Measurements from ENCODE around the gene ATXN7L3B.

Gene ATXN7L3B

DNA sequence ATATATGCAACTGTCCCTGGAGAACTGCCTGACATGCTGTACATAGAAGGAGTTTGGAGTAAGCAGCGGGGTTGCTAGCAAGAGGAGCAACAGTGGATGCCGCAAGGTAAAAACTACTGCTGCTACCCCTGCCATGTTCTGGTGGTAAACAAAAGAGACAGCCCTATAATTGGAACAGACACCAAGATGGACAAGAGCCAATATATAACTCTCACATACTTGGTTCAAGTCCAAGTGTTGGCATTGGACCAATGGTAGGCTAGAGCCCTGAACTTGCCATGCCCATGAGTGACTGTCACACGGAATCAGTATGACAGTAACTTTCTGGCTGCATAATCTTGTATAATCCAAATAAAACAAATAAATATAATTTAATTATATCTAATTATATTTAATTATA, 13.7 kb downstream of the ATXN7L3B start:
- no peak for DNase-seq (ENCODE audit: low read depth in 2 of 2)

DNA sequence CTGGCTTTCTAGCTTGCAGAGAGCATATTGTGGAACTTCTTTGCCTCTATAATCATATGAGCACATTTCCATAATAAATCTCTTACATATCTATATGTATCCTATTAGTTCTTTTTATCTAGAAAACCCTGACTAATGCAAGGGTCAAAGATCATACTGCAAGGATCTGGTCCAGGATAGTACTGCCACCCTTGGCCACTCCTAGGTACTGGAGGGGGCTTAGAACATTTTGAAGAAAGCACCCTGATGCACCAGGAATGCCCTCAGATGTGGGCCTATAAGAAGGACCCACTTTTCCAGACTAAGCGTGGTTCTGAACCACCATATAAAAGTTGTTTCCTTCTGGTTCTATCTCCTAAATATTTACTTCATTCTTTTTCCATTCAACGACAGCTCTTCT, 14.6 kb downstream of the ATXN7L3B start:
- DNase-seq (ENCODE audit: low read depth in 2 of 2), result no peak

DNA sequence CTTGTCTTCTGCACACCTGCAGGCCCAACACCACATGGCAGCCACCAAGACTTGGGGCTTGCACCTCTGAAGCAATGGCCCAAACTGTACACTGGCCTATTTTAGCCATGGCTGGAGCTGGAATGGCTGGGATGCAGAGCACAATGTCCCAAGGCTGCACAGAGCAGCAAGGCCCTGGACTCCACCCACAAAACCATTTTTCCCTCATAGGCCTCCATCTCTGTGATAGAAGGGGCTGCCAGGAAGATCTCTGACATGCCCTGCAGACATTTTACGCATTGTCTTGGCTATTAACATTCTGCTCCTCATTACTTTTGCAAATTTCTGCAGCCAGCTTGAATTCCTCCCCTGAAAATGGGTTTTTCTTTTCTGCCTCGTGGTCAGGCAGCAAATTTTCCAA, 22.1 kb downstream of the ATXN7L3B start:
- DNase-seq (ENCODE audit: low read depth in 2 of 2), result no peak

GRCh38 chr12:74563927-74564326, 26.3 kb downstream of the ATXN7L3B start:
- DNase-seq (ENCODE audit: low read depth in 2 of 2), result no peak

DNA sequence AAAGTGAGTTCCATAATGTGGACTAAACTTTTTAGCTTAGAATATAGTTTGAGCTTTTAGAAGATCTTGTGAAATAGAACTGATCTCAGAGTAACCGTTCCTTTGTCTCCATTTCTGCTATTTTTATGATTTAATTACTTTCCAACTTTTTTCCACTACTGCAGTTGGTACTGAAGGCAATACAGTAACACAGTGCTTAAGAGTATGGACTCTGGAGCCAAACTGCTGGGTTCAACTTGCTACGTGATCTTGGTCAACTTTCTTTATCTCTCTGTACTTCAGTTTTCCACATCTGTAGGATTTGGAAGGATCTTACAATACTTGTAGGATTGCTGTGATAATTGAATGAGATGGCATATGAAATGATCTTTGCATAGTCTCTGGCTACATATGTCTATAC, 40.9 kb downstream of the ATXN7L3B start:
- no peak for DNase-seq (ENCODE audit: low read depth in 2 of 2)

DNA sequence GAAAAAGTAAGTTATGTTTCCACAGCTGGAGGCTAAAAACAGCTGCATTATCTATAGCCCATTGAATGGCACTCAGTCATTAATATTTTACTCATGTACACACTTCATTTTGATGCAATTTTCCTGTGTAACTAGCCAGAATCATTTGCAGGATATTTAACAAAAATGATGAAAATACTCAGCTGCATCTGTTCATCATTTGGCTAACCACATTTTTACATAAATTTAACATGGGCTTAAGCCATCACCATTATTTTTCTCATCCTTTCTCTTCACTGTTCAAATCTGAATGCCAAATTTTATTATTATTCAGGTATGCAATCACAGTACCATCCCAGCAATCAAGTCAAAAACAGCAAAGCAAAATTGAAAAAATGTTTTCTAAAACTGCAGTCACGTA, 41.8 kb downstream of the ATXN7L3B start:
- DNase-seq (ENCODE audit: low read depth in 2 of 2), result no peak

GRCh38 chr12:74579981-74580380, 42.3 kb downstream of the ATXN7L3B start:
- DNase-seq (ENCODE audit: low read depth in 2 of 2), result no peak

DNA sequence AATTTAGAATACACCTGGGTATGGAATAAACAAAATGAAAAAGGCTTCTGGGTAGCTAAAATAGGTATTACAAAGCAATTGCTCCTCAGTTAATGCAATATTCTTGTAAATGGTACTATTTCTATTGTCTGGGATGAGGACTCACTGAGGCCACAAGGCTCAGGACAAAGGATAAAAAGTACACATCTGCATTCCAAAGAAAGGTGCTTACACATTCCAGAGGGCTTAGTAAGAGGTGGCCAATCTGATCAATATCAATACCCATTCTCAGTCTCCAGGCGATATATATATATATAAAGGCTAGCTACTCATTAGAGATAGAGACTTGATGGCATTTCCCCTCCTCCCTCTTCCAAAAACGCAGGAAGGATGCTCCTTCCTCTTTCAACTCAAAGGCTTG, 43.8 kb downstream of the ATXN7L3B start:
- no peak for DNase-seq (ENCODE audit: low read depth in 2 of 2)

DNA sequence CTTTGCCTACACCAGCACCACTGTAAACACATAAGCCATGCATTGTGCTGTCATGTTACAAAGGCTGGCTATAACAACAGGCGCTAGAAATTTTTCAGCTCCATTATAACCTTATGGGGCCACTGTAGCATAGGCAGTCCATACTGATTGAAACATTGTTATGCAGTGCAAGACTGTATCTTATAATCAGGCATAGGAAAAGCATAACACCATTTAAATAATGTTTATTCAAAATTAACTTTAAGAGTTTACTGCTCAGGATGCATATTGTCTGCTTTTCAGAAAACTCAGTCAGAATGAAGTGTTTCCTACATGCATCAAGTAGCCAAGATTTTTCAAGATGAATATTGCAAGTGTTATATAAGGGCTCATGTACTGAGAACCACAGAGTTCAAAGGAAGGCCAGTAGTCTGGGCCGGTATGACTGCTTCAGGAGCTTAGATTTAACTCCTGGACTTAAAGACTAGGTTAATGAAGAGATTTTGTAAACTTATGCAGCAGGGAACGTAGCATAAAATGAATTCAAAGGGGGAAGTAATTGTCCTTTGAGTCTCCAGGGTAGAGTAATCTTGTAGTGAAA, 46.9 kb downstream of the ATXN7L3B start:
- no peak for DNase-seq (ENCODE audit: low read depth in 2 of 2)

DNA sequence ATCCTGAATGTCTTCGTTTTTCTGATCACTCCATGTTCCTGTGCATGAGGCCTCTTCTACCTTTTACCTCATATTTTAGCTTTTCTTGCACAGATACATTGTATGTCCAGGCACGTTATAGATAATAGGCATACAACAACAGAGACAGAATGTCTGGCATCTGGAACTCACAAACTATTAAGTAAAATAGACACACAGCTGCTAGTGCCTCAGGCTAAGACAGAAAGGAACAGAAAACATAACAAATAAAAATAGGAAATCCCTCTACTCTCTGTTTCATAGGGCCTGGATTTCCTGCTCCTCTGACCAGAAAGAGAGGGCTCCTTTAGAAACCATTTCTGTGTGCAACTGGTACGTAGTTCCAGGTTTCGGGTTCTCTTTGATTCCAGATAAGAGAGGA, 48.6 kb downstream of the ATXN7L3B start:
- no peak for DNase-seq (ENCODE audit: low read depth in 2 of 2)

Data from stimulated activated CD8-positive, alpha-beta memory T cell treated with anti-CD3 and anti-CD28 coated beads, Interleukin-7, amount 100 ng/mL, for 1 hour (primary cell).